Parathyroid adenoma (tissue), 2 donors: ENCODE data around the gene AGPAT2.

ENCODE experiments used
- H2AFZ ChIP-seq: fragments of 300-600 bp; sonication (generic); one replicate; pipeline ENCODE4 v1.7.0; 2017; ENCODE audit warnings: antibody characterized with exemption, mild to moderate bottlenecking
- H3K27ac ChIP-seq: fragments of 300-600 bp; sonication (generic); one replicate; pipeline ENCODE4 v1.7.0; 2017
- H3K27me3 ChIP-seq: fragments of 300-600 bp; sonication (generic); one replicate; pipeline ENCODE4 v1.7.0; 2017; ENCODE audit warnings: low read length; ENCODE audit not compliant: control insufficient read depth, insufficient read depth
- H3K36me3 ChIP-seq: fragments of 300-600 bp; sonication (generic); one replicate; pipeline ENCODE4 v1.7.0; 2017; ENCODE audit warnings: low read length; ENCODE audit not compliant: control insufficient read depth, insufficient read depth
- H3K4me1 ChIP-seq: fragments of 300-600 bp; sonication (generic); one replicate; pipeline ENCODE4 v1.7.0; 2017; ENCODE audit warnings: control low read depth
- H3K4me2 ChIP-seq: fragments of 300-600 bp; sonication (generic); one replicate; pipeline ENCODE4 v1.7.0; 2017; ENCODE audit warnings: low read length
- H3K4me3 ChIP-seq: fragments of 300-600 bp; sonication (generic); one replicate; pipeline ENCODE4 v1.7.0; 2017; ENCODE audit warnings: low read depth, low read length
- H3K79me2 ChIP-seq: fragments of 300-600 bp; sonication (generic); one replicate; pipeline ENCODE4 v1.7.0; 2017; ENCODE audit warnings: control low read depth
- H3K9ac ChIP-seq: fragments of 300-600 bp; sonication (generic); one replicate; pipeline ENCODE4 v1.7.0; 2017; ENCODE audit warnings: mild to moderate bottlenecking
- H3K9me3 ChIP-seq: fragments of 300-600 bp; sonication (generic); one replicate; pipeline ENCODE4 v1.7.0; 2017; ENCODE audit warnings: low read length; ENCODE audit not compliant: control insufficient read depth
- TF ChIP-seq, protein P1 (sequence below): fragments of 300-600 bp; sonication (generic); IDR thresholded peaks from one replicate; pipeline ENCODE4 v1.7.0; 2017; ENCODE audit warnings: antibody characterized with exemption, mild to moderate bottlenecking
- donor health status: primary hyperparathyroidism.

The AGPAT2 gene

GRCh38 chr9:136723989-136724388, 36.7 kb upstream of the AGPAT2 start:
- Histone ChIP-seq H2AFZ (no peak overlapping the region), H3K4me3 (no peak overlapping the region), H3K4me1 (peaks cover 2% of the 10 kb centered on the region), H3K79me2 (peaks cover 2% of the 10 kb centered on the region), H3K27me3 (no peaks in the 10 kb centered on the region), H3K9me3 (no peaks in the 10 kb centered on the region), H3K36me3 (no peaks in the 10 kb centered on the region), H3K9ac (no peak overlapping the region), H3K27ac (no peak overlapping the region), H3K4me2 (no peak overlapping the region)
- TF ChIP-seq, protein P1, sequence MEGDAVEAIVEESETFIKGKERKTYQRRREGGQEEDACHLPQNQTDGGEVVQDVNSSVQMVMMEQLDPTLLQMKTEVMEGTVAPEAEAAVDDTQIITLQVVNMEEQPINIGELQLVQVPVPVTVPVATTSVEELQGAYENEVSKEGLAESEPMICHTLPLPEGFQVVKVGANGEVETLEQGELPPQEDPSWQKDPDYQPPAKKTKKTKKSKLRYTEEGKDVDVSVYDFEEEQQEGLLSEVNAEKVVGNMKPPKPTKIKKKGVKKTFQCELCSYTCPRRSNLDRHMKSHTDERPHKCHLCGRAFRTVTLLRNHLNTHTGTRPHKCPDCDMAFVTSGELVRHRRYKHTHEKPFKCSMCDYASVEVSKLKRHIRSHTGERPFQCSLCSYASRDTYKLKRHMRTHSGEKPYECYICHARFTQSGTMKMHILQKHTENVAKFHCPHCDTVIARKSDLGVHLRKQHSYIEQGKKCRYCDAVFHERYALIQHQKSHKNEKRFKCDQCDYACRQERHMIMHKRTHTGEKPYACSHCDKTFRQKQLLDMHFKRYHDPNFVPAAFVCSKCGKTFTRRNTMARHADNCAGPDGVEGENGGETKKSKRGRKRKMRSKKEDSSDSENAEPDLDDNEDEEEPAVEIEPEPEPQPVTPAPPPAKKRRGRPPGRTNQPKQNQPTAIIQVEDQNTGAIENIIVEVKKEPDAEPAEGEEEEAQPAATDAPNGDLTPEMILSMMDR = no peak

DNA sequence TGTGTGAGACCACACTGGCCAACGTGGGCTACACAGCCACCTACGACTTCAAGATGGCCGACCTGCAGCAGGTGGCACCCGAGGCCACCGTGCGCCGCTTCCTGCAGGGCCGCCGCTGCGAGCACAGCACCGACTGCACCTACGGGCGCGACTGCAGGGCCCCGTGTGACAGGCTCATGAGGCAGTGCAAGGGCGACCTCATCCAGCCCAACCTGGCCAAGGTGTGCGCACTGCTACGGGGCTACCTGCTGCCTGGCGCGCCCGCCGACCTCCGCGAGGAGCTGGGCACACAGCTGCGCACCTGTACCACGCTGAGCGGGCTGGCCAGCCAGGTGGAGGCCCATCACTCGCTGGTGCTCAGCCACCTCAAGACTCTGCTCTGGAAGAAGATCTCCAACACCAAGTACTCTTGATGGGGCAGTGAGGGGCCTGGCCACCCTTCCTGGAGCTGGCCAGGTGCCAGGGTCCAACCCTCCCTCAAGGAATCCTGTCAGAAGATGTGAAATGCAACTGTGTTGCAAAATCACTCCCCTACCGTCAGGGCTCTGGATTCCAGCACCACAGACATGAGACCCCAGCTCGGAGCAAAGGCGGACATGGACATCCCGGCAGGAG, 36.2 kb upstream of the AGPAT2 start:
- TF ChIP-seq, protein P1 = no peak
- H3K36me3 ChIP-seq = no peaks in the 10 kb centered on the region

GRCh38 chr9:136722969-136723356, 35.7 kb upstream of the AGPAT2 start:
- Histone ChIP-seq H2AFZ (no peak overlapping the region), H3K4me3 (no peak overlapping the region), H3K79me2 (peaks cover 2% of the 10 kb centered on the region), H3K27ac (no peak overlapping the region), H3K4me1 (peaks cover 2% of the 10 kb centered on the region), H3K9ac (no peak overlapping the region), H3K36me3 (no peaks in the 10 kb centered on the region), H3K27me3 (no peaks in the 10 kb centered on the region), H3K9me3 (no peaks in the 10 kb centered on the region), H3K4me2 (no peak overlapping the region)
- TF ChIP-seq, protein P1 = no peak

More for the DNA sequence above, 36.2 kb upstream of the AGPAT2 start:
- H3K9ac ChIP-seq = no peak overlapping the region
- H3K27me3 ChIP-seq = no peaks in the 10 kb centered on the region
- peaks cover 2% of the 10 kb centered on the region for H3K79me2 ChIP-seq
- no peak overlapping the region for H2AFZ ChIP-seq
- H3K4me2 ChIP-seq = no peak overlapping the region
- peaks cover 2% of the 10 kb centered on the region for H3K4me1 ChIP-seq
- no peak overlapping the region for H3K4me3 ChIP-seq
- H3K9me3 ChIP-seq = no peaks in the 10 kb centered on the region
- no peak overlapping the region for H3K27ac ChIP-seq

- H3K36me3 ChIP-seq = no peaks in the 10 kb centered on the region
- H3K27me3 ChIP-seq = no peaks in the 10 kb centered on the region
- H3K9ac ChIP-seq = no peak overlapping the region
- H3K9me3 ChIP-seq = no peaks in the 10 kb centered on the region
- H2AFZ ChIP-seq = no peak overlapping the region
- no peak overlapping the region for H3K4me2 ChIP-seq
- peaks cover 2% of the 10 kb centered on the region for H3K4me1 ChIP-seq
- H3K79me2 ChIP-seq = peaks cover 2% of the 10 kb centered on the region
- TF ChIP-seq, protein P1 = no peak
- no peak overlapping the region for H3K4me3 ChIP-seq
- no peak overlapping the region for H3K27ac ChIP-seq
Observed at GRCh38 chr9:136722093-136722968, 35.1 kb upstream of the AGPAT2 start.
